A549 (cell line): Measurements from ENCODE around the gene SAT1. TPM values are rescaled to one million over a fixed set of nuclear protein-coding genes. Genes with fewer than 3 reads are reported as not detected.

Experiments
- ATAC-seq, 2 experiments: fragments of 200-7000 bp in 1 of 2; fragments of >200 bp in 1 of 2; cut with Nextera tagmentation in 1 of 2; cut with Tn5 transposase in 1 of 2; 3 replicates each; pipeline versions ENCODE4 v1.8.0 to v1.9.1; 2018 to 2020; ENCODE audit warnings: mild to moderate bottlenecking in 1 of 2, moderate library complexity in 1 of 2
- CTCF ChIA-PET: fragments of 300-600 bp; sonication (Branson Sonifier 250); formaldehyde crosslinking; extraction: SDS; loops from one replicate; lab custom pipeline; 2021; ENCODE audit warnings: antibody characterized with exemption, inconsistent platforms; lab: Yijun Ruan, JAX
- POLR2A ChIA-PET: fragments of 350-600 bp; formaldehyde crosslinking; extraction: SDS; loops from one replicate; lab custom pipeline; 2021; ENCODE audit warnings: antibody characterized with exemption, inconsistent platforms; lab: Yijun Ruan, JAX
- DNase-seq, 2 experiments: peaks; one replicate each; pipeline versions ENCODE4 v3.0.0 to v3.0.0-alpha.2; 2011 to 2016; ENCODE audit warnings: low read depth in 1 of 2, low spot score in 1 of 2
- FAIRE-seq: peaks from 2 replicates; lab custom pipeline; 2011; peaks lifted over from hg19 to GRCh38; lab: Jason Lieb, UNC
- H3K27ac ChIP-seq, 2 experiments: fragments of >200 bp; sonication (Bioruptor Twin); formaldehyde crosslinking; 3 replicates each; pipeline ENCODE4 v1.5.1; 2016 to 2017
- H3K4me1 ChIP-seq: fragments of >200 bp; sonication (Bioruptor Twin); formaldehyde crosslinking; 3 replicates; pipeline ENCODE4 v1.6.1; 2016
- H3K4me2 ChIP-seq: fragments of >200 bp; sonication (Bioruptor Twin); formaldehyde crosslinking; 3 replicates; pipeline ENCODE4 v1.6.1; 2016
- H3K4me3 ChIP-seq: fragments of >200 bp; sonication (Bioruptor Twin); formaldehyde crosslinking; 3 replicates; pipeline ENCODE4 v1.5.1; 2016
- H3K9me3 ChIP-seq: fragments of >200 bp; sonication (Bioruptor Twin); formaldehyde crosslinking; 3 replicates; pipeline ENCODE4 v1.6.1; 2016
- BCL3 ChIP-seq: fragments of >200 bp; sonication (Bioruptor Twin); formaldehyde crosslinking; IDR thresholded peaks from 3 replicates; pipeline ENCODE4 v1.6.1; 2016
- BHLHE40 ChIP-seq: IDR thresholded peaks from 2 replicates; pipeline ENCODE4 v1.6.1; 2012; ENCODE audit warnings: low read depth, low read length, inconsistent platforms
- CEBPB ChIP-seq, 2 experiments: fragments of >200 bp in 1 of 2; sonication (Bioruptor Twin) in 1 of 2; formaldehyde crosslinking in 1 of 2; IDR thresholded peaks; 2 replicates each; pipeline ENCODE4 v1.6.1; 2012 to 2016
- CHD2 ChIP-seq: fragments of 150-350 bp; IDR thresholded peaks from 2 replicates; pipeline ENCODE4 v1.6.1; 2014; ENCODE audit warnings: low read length; ENCODE audit not compliant: partially characterized antibody
- EHF ChIP-seq: fragments of 250-450 bp; sonication (Bioruptor Pico); IDR thresholded peaks from 2 replicates; pipeline ENCODE4 v1.5.0; 2020; ENCODE audit warnings: mild to moderate bottlenecking
- ELK1 ChIP-seq: fragments of 150-350 bp; IDR thresholded peaks from 2 replicates; pipeline ENCODE4 v1.6.1; 2014; ENCODE audit warnings: low read depth, mild to moderate bottlenecking, low read length
- EP300 ChIP-seq, 2 experiments: fragments of >200 bp; sonication (Bioruptor Twin); formaldehyde crosslinking; IDR thresholded peaks; 2 replicates in 1 of 2; 3 replicates in 1 of 2; pipeline ENCODE4 v1.6.1; 2016 to 2017
- FOSB ChIP-seq: fragments of 250-450 bp; sonication (Bioruptor Pico); IDR thresholded peaks from 2 replicates; pipeline ENCODE4 v1.5.0; 2020; ENCODE audit warnings: mild to moderate bottlenecking, moderate library complexity
- GATA3 ChIP-seq: IDR thresholded peaks from 2 replicates; pipeline ENCODE4 v1.6.1; 2012; ENCODE audit warnings: borderline replicate concordance
- HDAC2 ChIP-seq: fragments of 200-600 bp; sonication (generic); IDR thresholded peaks from 2 replicates; pipeline ENCODE4 v1.6.1; 2016
- HEYL ChIP-seq: fragments of 250-450 bp; sonication (Bioruptor Pico); IDR thresholded peaks from 2 replicates; pipeline ENCODE4 v1.8.0; 2021; ENCODE audit warnings: mild to moderate bottlenecking, moderate library complexity
- HOXB13 ChIP-seq: fragments of 250-450 bp; sonication (Bioruptor Pico); IDR thresholded peaks from 2 replicates; pipeline ENCODE4 v1.5.0; 2020; ENCODE audit warnings: low read depth, mild to moderate bottlenecking, moderate library complexity
- HOXB5 ChIP-seq: fragments of 250-450 bp; sonication (Bioruptor Pico); IDR thresholded peaks from 2 replicates; pipeline ENCODE4 v1.5.0; 2020; ENCODE audit warnings: mild to moderate bottlenecking, moderate library complexity
- JUN ChIP-seq, 2 experiments: fragments of >200 bp; sonication (Bioruptor Twin); formaldehyde crosslinking; IDR thresholded peaks; 2 replicates in 1 of 2; 3 replicates in 1 of 2; pipeline ENCODE4 v1.6.1; 2016 to 2017
- KDM5A ChIP-seq: fragments of 200-600 bp; sonication (generic); IDR thresholded peaks from 2 replicates; pipeline ENCODE4 v1.6.1; 2016; ENCODE audit warnings: antibody characterized with exemption, mild to moderate bottlenecking
- MAFK ChIP-seq: fragments of 450-650 bp; IDR thresholded peaks from 2 replicates; pipeline ENCODE4 v1.6.1; 2014; ENCODE audit not compliant: partially characterized antibody
- MAZ ChIP-seq: fragments of 150-350 bp; IDR thresholded peaks from 2 replicates; pipeline ENCODE4 v1.6.1; 2014; ENCODE audit warnings: antibody characterized with exemption, low read depth, low read length, borderline replicate concordance
- MYC ChIP-seq: IDR thresholded peaks from 2 replicates; pipeline ENCODE4 v1.6.1; 2012; ENCODE audit warnings: mild to moderate bottlenecking, inconsistent platforms, low read length, improper control_type of control experiment, borderline replicate concordance
- NR3C1 ChIP-seq: fragments of >200 bp; sonication (Bioruptor Twin); formaldehyde crosslinking; IDR thresholded peaks from 3 replicates; pipeline ENCODE4 v1.6.1; 2017
- PHF8 ChIP-seq: fragments of 200-600 bp; sonication (generic); IDR thresholded peaks from 2 replicates; pipeline ENCODE4 v1.6.1; 2016; ENCODE audit warnings: low read depth, mild to moderate bottlenecking, antibody characterized with exemption, moderate library complexity, borderline replicate concordance
- POLR2AphosphoS2 ChIP-seq: conservative IDR thresholded peaks from 2 replicates; pipeline ENCODE4 v1.6.1; 2012; ENCODE audit warnings: low read length, improper control_type of control experiment, inconsistent platforms
- RARB ChIP-seq: fragments of 250-450 bp; sonication (Bioruptor Pico); IDR thresholded peaks from 2 replicates; pipeline ENCODE4 v1.8.0; 2021; ENCODE audit warnings: mild to moderate bottlenecking, moderate library complexity
- RCOR1 ChIP-seq: fragments of 150-350 bp; IDR thresholded peaks from 2 replicates; pipeline ENCODE4 v1.6.1; 2014; ENCODE audit warnings: antibody characterized with exemption, low read length, low read depth
- RFX5 ChIP-seq: fragments of 450-650 bp; IDR thresholded peaks from 2 replicates; pipeline ENCODE4 v1.7.1; 2014; ENCODE audit warnings: antibody characterized with exemption, mild to moderate bottlenecking, moderate library complexity
- SREBF2 ChIP-seq: fragments of 450-650 bp; IDR thresholded peaks from 2 replicates; pipeline ENCODE4 v1.6.1; 2014; ENCODE audit warnings: mild to moderate bottlenecking, moderate library complexity
- TFCP2L1 ChIP-seq: fragments of 250-450 bp; sonication (Bioruptor Pico); IDR thresholded peaks from 2 replicates; pipeline ENCODE4 v1.5.0; 2021; ENCODE audit warnings: mild to moderate bottlenecking
- TP53 ChIP-seq: fragments of 250-450 bp; sonication (Bioruptor Pico); IDR thresholded peaks from 2 replicates; pipeline ENCODE4 v1.5.0; 2021; ENCODE audit warnings: mild to moderate bottlenecking, moderate library complexity
- USF2 ChIP-seq: fragments of 450-650 bp; IDR thresholded peaks from 2 replicates; pipeline ENCODE4 v1.6.1; 2014; ENCODE audit warnings: antibody characterized with exemption
- ZC3H11A ChIP-seq: fragments of 450-650 bp; IDR thresholded peaks from 2 replicates; pipeline ENCODE4 v1.6.1; 2014; ENCODE audit warnings: antibody characterized with exemption, mild to moderate bottlenecking
- ZNF302 ChIP-seq: fragments of 250-450 bp; sonication (Bioruptor Pico); IDR thresholded peaks from 2 replicates; pipeline ENCODE4 v1.9.0; 2021; ENCODE audit warnings: inconsistent platforms, mild to moderate bottlenecking, moderate library complexity
- WGBS: methylation state at CpG from one replicate; pipeline ENCODE4 v1.1.6; 2017; ENCODE audit errors: missing lambda C conversion rate; 5-methylcytosine and 5-hydroxymethylcytosine counted together
- polyA plus RNA-seq, 4 experiments: library from polyadenylated mRNA; depleted of rRNA in 3 of 4; stranded (reverse); fragments of >200 nt; fragmentation: RNase III in 1 of 4; extraction: RNeasy Plus Mini Kit Qiagen cat#74134 plus additional on column Dnase treatment in 1 of 4; gene quantifications; 2 replicates in 3 of 4; 3 replicates in 1 of 4; pipeline ENCODE4 v1.2.3, GENCODE V29; 2011 to 2017

Gene SAT1
- polyA plus RNA-seq, 2 of the 4 experiments (the other 2 are of a cell fraction) = 585 to 3,185 TPM

- TF ChIP-seq MAZ = no peak
- no peak for TF ChIP-seq HEYL
- TF ChIP-seq NR3C1 = no peak
- TF ChIP-seq RCOR1 = no peak
- no peak for TF ChIP-seq ZNF302 (CRISPR knock-in tag)
- no peak for TF ChIP-seq RARB (CRISPR knock-in tag)
- TF ChIP-seq ZC3H11A = no peak
- no peak for TF ChIP-seq BHLHE40
- no peak for TF ChIP-seq POLR2AphosphoS2
- TF ChIP-seq PHF8 = no peak
- TF ChIP-seq MAFK = no peak
- TF ChIP-seq FOSB (CRISPR knock-in tag) = no peak
- no peak for TF ChIP-seq KDM5A
- TF ChIP-seq HOXB13 = 0 out of 2 replicates have a peak, but pooled peaks have one; percentile 17
- TF ChIP-seq CEBPB (IDR thresholded peaks at IDR 0.05) = peak; percentile 95 to 99
- no peak for TF ChIP-seq ELK1
- peak; percentile 69; the same call in 1 of the 2 replicates for TF ChIP-seq HOXB5 (CRISPR knock-in tag)
- TF ChIP-seq HDAC2 = no peak
- TF ChIP-seq GATA3 = peak; percentile 82
- peak; percentile 87 to 93; a peak in 4 of 5 replicates for TF ChIP-seq EP300 (IDR thresholded peaks at IDR 0.05)
- no peak for TF ChIP-seq CHD2
- no peak for TF ChIP-seq TFCP2L1 (CRISPR knock-in tag)
- no peak for TF ChIP-seq SREBF2
- peak; percentile 64; the same call in 2 of the 3 replicates for TF ChIP-seq BCL3
- no peak for TF ChIP-seq USF2
- TF ChIP-seq MYC = no peak
Observed at GRCh38 chrX:23803931-23804381, 21.0 kb downstream of the SAT1 start (continued).

- ChIA-PET POLR2A (interaction anchor here (0.9 to 2.9 kb wide), 5 partner anchors 21 to 98 kb away, joined by 3 to 41 read pairs (median 8); partner anchors contain the start of gene SAT1), CTCF (interaction anchor here (1.3 to 3.6 kb wide), 3 partner anchors 22 to 97 kb away, joined by 6 to 22 read pairs (median 9); partner anchors contain the start of gene SAT1)
- peak overlapping the region; percentile 88 to 98 for H3K27ac ChIP-seq
- H3K4me2 ChIP-seq = peak overlapping the region; percentile 72
- ATAC-seq = peak; percentile 21 to 25; a peak in 3 of 6 replicates
- peaks cover 60% of the 10 kb centered on the region for H3K4me1 ChIP-seq
- H3K4me3 ChIP-seq = no peak overlapping the region
- H3K9me3 ChIP-seq = no peaks in the 10 kb centered on the region
- no peak for FAIRE-seq
- 36% methylated on average over 3 of the region's 3 CpGs for WGBS
- no peak for DNase-seq
- no peak for TF ChIP-seq EHF
- TF ChIP-seq CEBPB (IDR thresholded peaks at IDR 0.05) = no peak
- TF ChIP-seq TP53 (CRISPR knock-in tag) = no peak
- TF ChIP-seq JUN (IDR thresholded peaks at IDR 0.05) = no peak
- TF ChIP-seq RFX5 = no peak
- TF ChIP-seq KDM5A = no peak
Observed at GRCh38 chrX:23804578-23804977, 21.6 kb downstream of the SAT1 start.
